K562 (cell line): ENCODE results near the gene STK26.

Source experiments
- CREBBP ChIP-seq: IDR thresholded peaks from one replicate; pipeline ENCODE4 v1.6.1; 2012; ENCODE audit warnings: low read depth, mild to moderate bottlenecking, control low read depth, inconsistent platforms, low read length
- CTCF ChIP-seq, 3 experiments: IDR thresholded peaks in 2 of 3; conservative IDR thresholded peaks in 1 of 3; 2 replicates each; pipeline ENCODE4 v1.5.1; 2011 to 2012; ENCODE audit warnings: low read length in 3 of 3, mild to moderate bottlenecking in 3 of 3, control low read depth in 2 of 3, improper control_type of control experiment in 1 of 3, inconsistent platforms in 1 of 3, low read depth in 1 of 3, mixed read lengths in 1 of 3, moderate library complexity in 1 of 3; ENCODE audit not compliant: insufficient read depth in 2 of 3
- E2F6 ChIP-seq, 2 experiments: IDR thresholded peaks; 2 replicates each; pipeline ENCODE4 v1.6.1; 2011; ENCODE audit warnings: borderline replicate concordance in 1 of 2, control low read depth in 1 of 2, low read depth in 1 of 2, low read length in 1 of 2, mild to moderate bottlenecking in 1 of 2, mixed read lengths in 1 of 2, moderate library complexity in 1 of 2; ENCODE audit not compliant: insufficient read depth in 1 of 2, insufficient read length in 1 of 2, poor library complexity in 1 of 2, severe bottlenecking in 1 of 2; ENCODE audit errors: extremely low read depth in 1 of 2

- no peak for TF ChIP-seq CREBBP
- TF ChIP-seq E2F6 (IDR thresholded peaks at IDR 0.05; ENCODE audit: borderline replicate concordance in 1 of 2, extremely low read depth in 1 of 2, insufficient read depth in 1 of 2, insufficient read length in 1 of 2, low read depth in 1 of 2, low read length in 1 of 2, poor library complexity in 1 of 2, severe bottlenecking in 1 of 2), result no peak
- TF ChIP-seq CTCF (IDR thresholded peaks at IDR 0.05 in 2 of 3, conservative IDR thresholded peaks at IDR 0.05 in 1 of 3; ENCODE audit: insufficient read depth in 2 of 3, low read depth in 1 of 3, low read length in 3 of 3), result no peak
These were observed 84.2 kb downstream of the STK26 start for GRCh38 chrX:132107291-132107690.
